Measurements from ENCODE around the gene BCAR1. TPM values are rescaled to one million over a fixed set of nuclear protein-coding genes. Genes with fewer than 3 reads are reported as not detected.

The BCAR1 gene
- polyA plus RNA-seq, 1 donor from 2014 or later: 39.1 TPM

DNA sequence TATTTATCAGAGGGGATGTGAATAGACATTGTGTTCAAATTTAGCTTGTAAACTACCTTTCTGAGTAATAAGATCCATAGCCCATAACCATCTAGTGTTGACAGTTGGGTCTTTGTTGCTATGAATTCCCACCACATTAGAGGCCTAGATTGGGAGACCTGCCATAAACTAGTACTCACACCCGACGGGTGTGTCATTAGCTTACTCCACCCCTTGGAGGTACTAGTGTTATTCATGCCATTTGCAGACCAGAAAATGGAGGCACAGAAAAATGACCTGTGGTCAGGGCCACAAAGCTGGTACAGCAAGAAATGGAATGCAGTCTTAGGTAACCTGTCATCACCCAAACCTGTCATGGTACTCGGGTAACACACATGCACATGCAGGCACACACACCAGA is 41.3 kb upstream of the BCAR1 start:
- Histone ChIP-seq H3F3A (ENCODE audit: insufficient read depth, low read length, poor library complexity, severe bottlenecking) (no peaks in the 10 kb centered on the region), H3K4me3 (ENCODE audit: low read length) (no peak overlapping the region), H3K4me2 (ENCODE audit: low read length) (no peak overlapping the region), H3K79me2 (replicated peaks; ENCODE audit: insufficient read depth, low read length) (no peaks in the 10 kb centered on the region), H3K9ac (ENCODE audit: low read length) (no peak overlapping the region), H4K20me1 (ENCODE audit: insufficient read depth) (no peaks in the 10 kb centered on the region), H3K36me3 (ENCODE audit: insufficient read depth, low read length) (no peaks in the 10 kb centered on the region), H2AFZ (ENCODE audit: low read depth, low read length) (no peak overlapping the region), H3K27me3 (ENCODE audit: insufficient read depth, low read depth, low read length) (no peaks in the 10 kb centered on the region), H3K9me3 (ENCODE audit: low read length) (no peaks in the 10 kb centered on the region), H3K9me2 (ENCODE audit: insufficient read depth, low read length) (no peaks in the 10 kb centered on the region), H3K27ac (ENCODE audit: low read length) (no peak overlapping the region)
- TF ChIP-seq SMC3 (conservative IDR thresholded peaks at IDR 0.05; ENCODE audit: poor library complexity): no peak
- no peak for TF ChIP-seq RAD21 (conservative IDR thresholded peaks at IDR 0.05)
- no peak for TF ChIP-seq TAF1 (IDR thresholded peaks at IDR 0.05; ENCODE audit: low read depth)
- TF ChIP-seq, protein P1, sequence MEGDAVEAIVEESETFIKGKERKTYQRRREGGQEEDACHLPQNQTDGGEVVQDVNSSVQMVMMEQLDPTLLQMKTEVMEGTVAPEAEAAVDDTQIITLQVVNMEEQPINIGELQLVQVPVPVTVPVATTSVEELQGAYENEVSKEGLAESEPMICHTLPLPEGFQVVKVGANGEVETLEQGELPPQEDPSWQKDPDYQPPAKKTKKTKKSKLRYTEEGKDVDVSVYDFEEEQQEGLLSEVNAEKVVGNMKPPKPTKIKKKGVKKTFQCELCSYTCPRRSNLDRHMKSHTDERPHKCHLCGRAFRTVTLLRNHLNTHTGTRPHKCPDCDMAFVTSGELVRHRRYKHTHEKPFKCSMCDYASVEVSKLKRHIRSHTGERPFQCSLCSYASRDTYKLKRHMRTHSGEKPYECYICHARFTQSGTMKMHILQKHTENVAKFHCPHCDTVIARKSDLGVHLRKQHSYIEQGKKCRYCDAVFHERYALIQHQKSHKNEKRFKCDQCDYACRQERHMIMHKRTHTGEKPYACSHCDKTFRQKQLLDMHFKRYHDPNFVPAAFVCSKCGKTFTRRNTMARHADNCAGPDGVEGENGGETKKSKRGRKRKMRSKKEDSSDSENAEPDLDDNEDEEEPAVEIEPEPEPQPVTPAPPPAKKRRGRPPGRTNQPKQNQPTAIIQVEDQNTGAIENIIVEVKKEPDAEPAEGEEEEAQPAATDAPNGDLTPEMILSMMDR (IDR thresholded peaks at IDR 0.05; ENCODE audit: poor library complexity, severe bottlenecking): no peak
- TF ChIP-seq, protein P2, sequence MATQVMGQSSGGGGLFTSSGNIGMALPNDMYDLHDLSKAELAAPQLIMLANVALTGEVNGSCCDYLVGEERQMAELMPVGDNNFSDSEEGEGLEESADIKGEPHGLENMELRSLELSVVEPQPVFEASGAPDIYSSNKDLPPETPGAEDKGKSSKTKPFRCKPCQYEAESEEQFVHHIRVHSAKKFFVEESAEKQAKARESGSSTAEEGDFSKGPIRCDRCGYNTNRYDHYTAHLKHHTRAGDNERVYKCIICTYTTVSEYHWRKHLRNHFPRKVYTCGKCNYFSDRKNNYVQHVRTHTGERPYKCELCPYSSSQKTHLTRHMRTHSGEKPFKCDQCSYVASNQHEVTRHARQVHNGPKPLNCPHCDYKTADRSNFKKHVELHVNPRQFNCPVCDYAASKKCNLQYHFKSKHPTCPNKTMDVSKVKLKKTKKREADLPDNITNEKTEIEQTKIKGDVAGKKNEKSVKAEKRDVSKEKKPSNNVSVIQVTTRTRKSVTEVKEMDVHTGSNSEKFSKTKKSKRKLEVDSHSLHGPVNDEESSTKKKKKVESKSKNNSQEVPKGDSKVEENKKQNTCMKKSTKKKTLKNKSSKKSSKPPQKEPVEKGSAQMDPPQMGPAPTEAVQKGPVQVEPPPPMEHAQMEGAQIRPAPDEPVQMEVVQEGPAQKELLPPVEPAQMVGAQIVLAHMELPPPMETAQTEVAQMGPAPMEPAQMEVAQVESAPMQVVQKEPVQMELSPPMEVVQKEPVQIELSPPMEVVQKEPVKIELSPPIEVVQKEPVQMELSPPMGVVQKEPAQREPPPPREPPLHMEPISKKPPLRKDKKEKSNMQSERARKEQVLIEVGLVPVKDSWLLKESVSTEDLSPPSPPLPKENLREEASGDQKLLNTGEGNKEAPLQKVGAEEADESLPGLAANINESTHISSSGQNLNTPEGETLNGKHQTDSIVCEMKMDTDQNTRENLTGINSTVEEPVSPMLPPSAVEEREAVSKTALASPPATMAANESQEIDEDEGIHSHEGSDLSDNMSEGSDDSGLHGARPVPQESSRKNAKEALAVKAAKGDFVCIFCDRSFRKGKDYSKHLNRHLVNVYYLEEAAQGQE (IDR thresholded peaks at IDR 0.05; ENCODE audit: borderline replicate concordance): no peak
- no peak for TF ChIP-seq EZH2 (IDR thresholded peaks at IDR 0.05; ENCODE audit: borderline replicate concordance, insufficient read depth, low read length, poor library complexity, severe bottlenecking)
- no peak for TF ChIP-seq EP300 (conservative IDR thresholded peaks at IDR 0.05; ENCODE audit: poor library complexity, severe bottlenecking)
- TF ChIP-seq POLR2AphosphoS5 (IDR thresholded peaks at IDR 0.05): no peak

DNA sequence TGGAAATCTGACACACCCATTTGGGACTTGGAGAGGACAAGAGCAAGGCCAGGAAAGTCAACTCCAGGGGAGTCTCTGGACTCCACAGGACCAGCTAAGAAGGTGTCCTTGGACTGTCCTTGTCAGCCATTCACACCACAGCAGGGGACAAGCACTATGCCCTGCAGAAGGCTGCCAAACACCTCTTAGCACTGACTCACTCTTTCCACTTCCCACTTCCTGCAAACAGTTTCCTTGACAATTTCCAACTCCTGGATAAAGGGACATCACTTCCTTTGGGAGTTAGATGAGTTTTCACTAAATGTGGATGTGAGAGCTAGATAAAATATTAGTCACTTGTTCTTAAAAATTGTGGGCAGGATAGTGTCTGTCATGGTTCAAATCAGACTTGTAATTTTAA is 37.8 kb upstream of the BCAR1 start:
- no peaks in the 10 kb centered on the region for H3K9me2 ChIP-seq (ENCODE audit: insufficient read depth, low read length)
- no peaks in the 10 kb centered on the region for H3F3A ChIP-seq (ENCODE audit: insufficient read depth, low read length, poor library complexity, severe bottlenecking)
- no peak overlapping the region for H3K4me2 ChIP-seq (ENCODE audit: low read length)
- H3K4me3 ChIP-seq (ENCODE audit: low read length): no peak overlapping the region
- no peaks in the 10 kb centered on the region for H3K27me3 ChIP-seq (ENCODE audit: insufficient read depth, low read depth, low read length)
- no peak overlapping the region for H3K9ac ChIP-seq (ENCODE audit: low read length)
- H3K79me2 ChIP-seq (replicated peaks; ENCODE audit: insufficient read depth, low read length): no peaks in the 10 kb centered on the region
- no peaks in the 10 kb centered on the region for H3K36me3 ChIP-seq (ENCODE audit: insufficient read depth, low read length)
- no peaks in the 10 kb centered on the region for H3K9me3 ChIP-seq (ENCODE audit: low read length)
- TF ChIP-seq TAF1 (IDR thresholded peaks at IDR 0.05; ENCODE audit: low read depth): no peak
- TF ChIP-seq SMC3 (conservative IDR thresholded peaks at IDR 0.05; ENCODE audit: poor library complexity): no peak
- TF ChIP-seq EP300 (conservative IDR thresholded peaks at IDR 0.05; ENCODE audit: poor library complexity, severe bottlenecking): no peak
- TF ChIP-seq, protein P1 (IDR thresholded peaks at IDR 0.05; ENCODE audit: poor library complexity, severe bottlenecking): no peak
- H3K27ac ChIP-seq (ENCODE audit: low read length): no peak overlapping the region
- no peak overlapping the region for H2AFZ ChIP-seq (ENCODE audit: low read depth, low read length)
- no peaks in the 10 kb centered on the region for H4K20me1 ChIP-seq (ENCODE audit: insufficient read depth)

All from neural cell (in vitro differentiated cells).